ENCODE measurements around the gene P2RX7. TPM values are rescaled to one million over a fixed set of nuclear protein-coding genes. Genes with fewer than 3 reads are reported as not detected.

The P2RX7 gene
- total and polyA plus RNA-seq, 2 donors (not counting 3 experiments of a cell fraction or from before 2014, with no cell fraction given): 1.3 to 8.1 TPM

GRCh38 chr12:121107681-121108080 lies 25.0 kb upstream of the P2RX7 start:
- no peak overlapping the region for H3K9ac ChIP-seq (replicated peaks; ENCODE audit: extremely low read depth, insufficient read depth, low read length)
- H3K27ac ChIP-seq (ENCODE audit: insufficient read depth, low read depth, low read length): no peak overlapping the region
- CTCF ChIA-PET: interaction anchor here (1.7 to 2.7 kb wide), 2 partner anchors 12 kb away, joined by 4 to 8 read pairs; no protein-coding TSS in a partner anchor
- no peaks in the 10 kb centered on the region for H3K4me1 ChIP-seq (ENCODE audit: control insufficient read depth, extremely low read depth, insufficient read depth, low read length)
- H3K79me2 ChIP-seq (ENCODE audit: control insufficient read depth, insufficient read depth, low read length): no peaks in the 10 kb centered on the region
- no peaks in the 10 kb centered on the region for H4K20me1 ChIP-seq (replicated peaks; ENCODE audit: control insufficient read depth, extremely low read depth, insufficient read depth, low read length)
- POLR2A ChIA-PET: no interaction called here
- no peak overlapping the region for H2AFZ ChIP-seq (ENCODE audit: low read depth, low read length)
- H3K27me3 ChIP-seq (ENCODE audit: control insufficient read depth in 2 of 2, insufficient read depth in 2 of 2, low read length in 2 of 2): no peaks in the 10 kb centered on the region
- DNase-seq (ENCODE audit: low read depth, low spot score) (no peak), FAIRE-seq (no peak)
- no peak overlapping the region for H3K4me2 ChIP-seq (ENCODE audit: insufficient read depth, low read length)
- H3K9me3 ChIP-seq (replicated peaks; ENCODE audit: control insufficient read depth, insufficient read depth, low read length): no peaks in the 10 kb centered on the region
- intact Hi-C loops (cut with micrococcal nuclease) (no loop called here), dilution Hi-C loops (cut with MboI; ENCODE audit: extremely low pct_ligation_motif_present, low sequenced_read_pairs) (no loop called here)
- H3K4me3 ChIP-seq (replicated peaks in 1 of 3; ENCODE audit: insufficient read depth in 1 of 3, low read depth in 1 of 3, low read length in 3 of 3): no peak overlapping the region
- no TSS peak for BruUV-seq (replicated peaks)
- no peaks in the 10 kb centered on the region for H3K36me3 ChIP-seq (ENCODE audit: control insufficient read depth in 2 of 2, extremely low read depth in 1 of 2, insufficient read depth in 2 of 2, low read length in 2 of 2)
- TF ChIP-seq POLR2A (IDR thresholded peaks at IDR 0.05; ENCODE audit: low read depth, low read length) (no peak), EZH2 (IDR thresholded peaks at IDR 0.05; ENCODE audit: borderline replicate concordance, low read depth, low read length, severe bottlenecking) (no peak), FOS (IDR thresholded peaks at IDR 0.05; ENCODE audit: borderline replicate concordance, insufficient read depth, low read length) (no peak), GATA2 (IDR thresholded peaks at IDR 0.05; ENCODE audit: insufficient read depth, insufficient read length, low read depth, low read length) (no peak), JUN (IDR thresholded peaks at IDR 0.05; ENCODE audit: borderline replicate concordance, insufficient read depth, insufficient read length, low read depth) (no peak), MYC (IDR thresholded peaks at IDR 0.05; ENCODE audit: low read depth, low read length) (no peak), CTCF (IDR thresholded peaks at IDR 0.05; ENCODE audit: extremely low read depth in 1 of 2, insufficient read depth in 1 of 2, low read depth in 1 of 2, low read length in 2 of 2) (no peak), POLR2AphosphoS5 (IDR thresholded peaks at IDR 0.05; ENCODE audit: insufficient read depth, low read depth, low read length) (no peak)
- TF ChIP-seq, protein P1, sequence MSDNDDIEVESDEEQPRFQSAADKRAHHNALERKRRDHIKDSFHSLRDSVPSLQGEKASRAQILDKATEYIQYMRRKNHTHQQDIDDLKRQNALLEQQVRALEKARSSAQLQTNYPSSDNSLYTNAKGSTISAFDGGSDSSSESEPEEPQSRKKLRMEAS (IDR thresholded peaks at IDR 0.05; ENCODE audit: insufficient read depth, insufficient read length): no peak
- no peaks in the 10 kb centered on the region for H3K9me1 ChIP-seq (replicated peaks; ENCODE audit: control insufficient read depth, extremely low read depth, insufficient read depth, low read length)

Measured in endothelial cell of umbilical vein (primary cell).